ENCODE results near the gene KRTAP29-1. TPM values are rescaled to one million over a fixed set of nuclear protein-coding genes. Genes with fewer than 3 reads are reported as not detected.

The KRTAP29-1 gene
- total RNA-seq, 1 donor from 2014 or later, result not detected

GRCh38 chr17:41322903-41323895 is 20.5 kb upstream of the KRTAP29-1 start:
- H3K27me3 Mint-ChIP-seq, result peaks cover 5% of the 10 kb centered on the region
- H3K4me3 Mint-ChIP-seq (ENCODE audit: low read depth), result no peak overlapping the region
- no peaks in the 10 kb centered on the region for H3K36me3 Mint-ChIP-seq (ENCODE audit: insufficient read depth)
- H3K27ac Mint-ChIP-seq, result no peak overlapping the region
- peaks cover 17% of the 10 kb centered on the region for H3K9me3 Mint-ChIP-seq (ENCODE audit: low read depth)
- H3K4me1 Mint-ChIP-seq (ENCODE audit: low read depth), result no peaks in the 10 kb centered on the region
- no peak for TF ChIP-seq CTCF (IDR thresholded peaks at IDR 0.05; ENCODE audit: unreplicated experiment)
- no peak for DNase-seq (ENCODE audit: low spot score, unreplicated experiment)

GRCh38 chr17:41322094-41322902 is 19.6 kb upstream of the KRTAP29-1 start:
- Mint-ChIP-seq H3K27ac (no peak overlapping the region), H3K36me3 (ENCODE audit: insufficient read depth) (no peaks in the 10 kb centered on the region), H3K9me3 (ENCODE audit: low read depth) (peaks cover 17% of the 10 kb centered on the region), H3K27me3 (peaks cover 5% of the 10 kb centered on the region), H3K4me1 (ENCODE audit: low read depth) (no peaks in the 10 kb centered on the region), H3K4me3 (ENCODE audit: low read depth) (no peak overlapping the region)
- DNase-seq (ENCODE audit: low spot score, unreplicated experiment), result no peak
- peak; percentile 78 for TF ChIP-seq CTCF (IDR thresholded peaks at IDR 0.05; ENCODE audit: unreplicated experiment)

DNA sequence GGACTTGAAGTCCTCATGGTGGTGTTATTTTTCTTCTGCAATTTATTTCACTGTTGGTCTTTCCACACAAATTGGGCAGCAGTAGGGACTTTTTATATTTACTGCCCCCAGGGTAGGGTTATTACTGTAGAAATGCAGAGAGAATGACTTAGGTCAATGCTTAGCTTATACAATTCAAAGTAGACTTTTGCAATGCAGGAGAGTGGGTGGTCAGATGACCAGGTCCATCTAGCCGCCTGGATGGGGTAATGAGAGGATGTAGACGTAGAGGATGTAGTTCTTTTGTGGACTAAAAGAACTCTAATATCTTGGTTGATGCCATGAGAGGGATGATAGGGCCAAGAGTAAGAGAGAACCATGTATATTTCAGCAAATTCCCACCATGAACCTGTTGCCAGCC is 15.6 kb upstream of the KRTAP29-1 start:
- Mint-ChIP-seq H3K4me3 (ENCODE audit: low read depth) (no peak overlapping the region), H3K9me3 (ENCODE audit: low read depth) (peaks cover 17% of the 10 kb centered on the region), H3K27ac (no peak overlapping the region), H3K27me3 (peaks cover 9% of the 10 kb centered on the region), H3K4me1 (ENCODE audit: low read depth) (no peaks in the 10 kb centered on the region), H3K36me3 (ENCODE audit: insufficient read depth) (no peaks in the 10 kb centered on the region)
- no peak for TF ChIP-seq CTCF (IDR thresholded peaks at IDR 0.05; ENCODE audit: unreplicated experiment)
- no peak for DNase-seq (ENCODE audit: low spot score, unreplicated experiment)

DNA sequence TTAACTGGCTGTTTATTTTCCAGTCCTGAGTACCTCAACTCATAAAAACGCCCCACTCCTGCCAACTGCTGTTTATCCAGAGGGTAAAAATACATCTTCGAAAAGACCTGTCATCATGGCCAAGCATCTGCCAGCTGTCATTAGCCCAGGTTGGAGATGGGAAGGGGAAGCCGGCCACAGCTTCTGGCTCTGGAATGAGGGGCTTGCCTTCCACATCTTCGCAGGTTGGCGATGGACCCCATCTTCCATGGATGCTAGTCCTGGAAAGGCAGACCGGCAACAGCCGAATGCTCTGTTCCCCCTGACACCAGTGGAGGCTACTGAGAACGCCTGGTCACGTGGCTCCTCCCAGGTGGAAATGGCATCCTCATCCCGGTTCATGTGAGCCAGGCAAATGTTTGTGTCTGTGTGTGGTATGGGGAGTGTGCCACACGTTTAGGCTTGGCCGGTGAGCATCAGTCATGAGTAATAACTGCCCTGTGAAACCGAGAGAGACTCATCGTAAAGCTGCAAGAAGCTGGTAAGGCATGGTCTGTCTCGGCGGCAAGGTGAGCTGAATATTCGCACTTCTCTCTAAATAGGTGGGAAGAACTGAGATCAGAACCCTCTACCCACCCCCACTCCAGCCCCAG is 13.3 kb upstream of the KRTAP29-1 start:
- H3K27ac Mint-ChIP-seq, result no peak overlapping the region
- no peaks in the 10 kb centered on the region for H3K4me1 Mint-ChIP-seq (ENCODE audit: low read depth)
- DNase-seq (ENCODE audit: low spot score, unreplicated experiment), result no peak
- H3K27me3 Mint-ChIP-seq, result peaks cover 18% of the 10 kb centered on the region
- no peak for TF ChIP-seq CTCF (IDR thresholded peaks at IDR 0.05; ENCODE audit: unreplicated experiment)
- no peaks in the 10 kb centered on the region for H3K36me3 Mint-ChIP-seq (ENCODE audit: insufficient read depth)
- peaks cover 17% of the 10 kb centered on the region for H3K9me3 Mint-ChIP-seq (ENCODE audit: low read depth)
- no peak overlapping the region for H3K4me3 Mint-ChIP-seq (ENCODE audit: low read depth)
